H1 (cell line): ENCODE results near the gene NDFIP2. TPM values are rescaled to one million over a fixed set of nuclear protein-coding genes. Genes with fewer than 3 reads are reported as not detected.

Experiments
- CTCF ChIA-PET: fragments of 300-600 bp; sonication (Branson Sonifier 250); formaldehyde crosslinking; loops from one replicate; lab custom pipeline; 2021; ENCODE audit not compliant: partially characterized antibody; lab: Charles Lee
- POLR2A ChIA-PET: fragments of 300-600 bp; sonication (Branson Sonifier 250); formaldehyde crosslinking; loops from one replicate; lab custom pipeline; 2021; ENCODE audit warnings: inconsistent platforms; ENCODE audit not compliant: partially characterized antibody; lab: Charles Lee
- DNase-seq, 2 experiments: peaks; one replicate each; pipeline versions ENCODE4 v3.0.0 to v3.0.0-alpha.2; 2010 to 2022; ENCODE audit warnings: low spot score in 2 of 2, low read depth in 1 of 2, mixed read lengths in 1 of 2
- FAIRE-seq: peaks from 2 replicates; lab custom pipeline; 2011; peaks lifted over from hg19 to GRCh38; lab: Jason Lieb, UNC
- H2AFZ ChIP-seq: 2 replicates; pipeline ENCODE4 v1.8.1; 2012; ENCODE audit warnings: low read length, inconsistent platforms
- H2AK5ac ChIP-seq: 2 replicates; pipeline ENCODE4 v1.6.1; 2013; ENCODE audit warnings: low read depth, low read length
- H2BK120ac ChIP-seq: replicated peaks from 2 replicates; pipeline ENCODE3; 2013; ENCODE audit warnings: low read depth, low read length, inconsistent platforms
- H2BK12ac ChIP-seq: 2 replicates; pipeline ENCODE4 v1.6.1; 2013; ENCODE audit warnings: low read depth, low read length
- H2BK15ac ChIP-seq: 2 replicates; pipeline ENCODE4 v1.6.1; 2013; ENCODE audit warnings: low read length
- H2BK20ac ChIP-seq: 2 replicates; pipeline ENCODE4 v1.6.1; 2013; ENCODE audit warnings: low read length
- H2BK5ac ChIP-seq: 2 replicates; pipeline ENCODE4 v1.6.1; 2013; ENCODE audit warnings: low read depth, low read length
- H3K14ac ChIP-seq: 2 replicates; pipeline ENCODE4 v1.6.1; 2013; ENCODE audit warnings: inconsistent platforms; ENCODE audit not compliant: insufficient read length
- H3K18ac ChIP-seq: 2 replicates; pipeline ENCODE4 v1.6.1; 2013; ENCODE audit warnings: low read length; ENCODE audit errors: extremely low read depth
- H3K23ac ChIP-seq: 2 replicates; pipeline ENCODE4 v1.6.1; 2013; ENCODE audit warnings: inconsistent platforms; ENCODE audit not compliant: insufficient read length
- H3K23me2 ChIP-seq: 2 replicates; pipeline ENCODE4 v1.6.1; 2013; ENCODE audit warnings: low read depth, low read length
- H3K27ac ChIP-seq: 2 replicates; pipeline ENCODE4 v1.6.1; 2011; ENCODE audit warnings: low read depth, low read length, inconsistent platforms
- H3K27me3 ChIP-seq, 4 experiments: replicated peaks in 1 of 4; 1 replicate in 1 of 4; 2 replicates in 3 of 4; pipeline versions ENCODE4 v1.6.1 to v1.8.1; 2011 to 2013; ENCODE audit warnings: low read length in 3 of 4, mild to moderate bottlenecking in 3 of 4, inconsistent platforms in 2 of 4, mixed read lengths in 2 of 4, moderate library complexity in 1 of 4; ENCODE audit not compliant: control insufficient read depth in 3 of 4, insufficient read depth in 3 of 4; ENCODE audit errors: extremely low read depth in 1 of 4
- H3K36me3 ChIP-seq, 4 experiments: 2 replicates each; pipeline versions ENCODE4 v1.6.1 to v1.8.1; 2011 to 2013; ENCODE audit warnings: mild to moderate bottlenecking in 4 of 4, low read length in 3 of 4, moderate library complexity in 2 of 4, control low read depth in 1 of 4, inconsistent platforms in 1 of 4; ENCODE audit not compliant: insufficient read depth in 4 of 4, control insufficient read depth in 2 of 4
- H3K4ac ChIP-seq: replicated peaks from 2 replicates; pipeline ENCODE3; 2013; ENCODE audit warnings: low read length, low read depth, mixed read lengths, inconsistent platforms; ENCODE audit not compliant: insufficient read length
- H3K4me1 ChIP-seq, 4 experiments: replicated peaks in 1 of 4; 1 replicate in 1 of 4; 2 replicates in 3 of 4; pipeline versions ENCODE4 v1.6.1 to v1.8.1; 2011 to 2013; ENCODE audit warnings: low read length in 3 of 4, inconsistent platforms in 2 of 4, mixed read lengths in 1 of 4; ENCODE audit not compliant: insufficient read depth in 4 of 4, control insufficient read depth in 3 of 4
- H3K4me2 ChIP-seq, 2 experiments: 2 replicates each; pipeline versions ENCODE4 v1.6.1 to v1.8.1; 2011 to 2013; ENCODE audit warnings: low read depth in 2 of 2, low read length in 2 of 2, control low read depth in 1 of 2, inconsistent platforms in 1 of 2, mild to moderate bottlenecking in 1 of 2; ENCODE audit not compliant: insufficient read depth in 1 of 2
- H3K4me3 ChIP-seq, 4 experiments: fragments of 200-600, 300-600 bp in 1 of 4; sonication (generic), shearing (Covaris generic), sonication (Bioruptor Twin) in 1 of 4; 2 replicates each; pipeline versions ENCODE4 v1.5.1 to v1.8.1; 2011 to 2016; ENCODE audit warnings: low read length in 4 of 4, low read depth in 3 of 4, control low read depth in 2 of 4, inconsistent platforms in 2 of 4, mild to moderate bottlenecking in 2 of 4, mixed read lengths in 1 of 4, moderate library complexity in 1 of 4; ENCODE audit not compliant: insufficient read depth in 2 of 4; ENCODE audit errors: extremely low read depth in 1 of 4
- H3K56ac ChIP-seq: replicated peaks from 2 replicates; pipeline ENCODE3; 2013; ENCODE audit warnings: low read depth, mild to moderate bottlenecking, mixed read lengths, low read length, inconsistent platforms; ENCODE audit not compliant: insufficient read length
- H3K79me1 ChIP-seq: 2 replicates; pipeline ENCODE4 v1.6.1; 2013; ENCODE audit warnings: low read depth, low read length, control low read depth
- H3K79me2 ChIP-seq, 2 experiments: 2 replicates each; pipeline versions ENCODE4 v1.6.1 to v1.8.1; 2012 to 2013; ENCODE audit warnings: low read length in 2 of 2, mild to moderate bottlenecking in 2 of 2, inconsistent platforms in 1 of 2; ENCODE audit not compliant: insufficient read depth in 2 of 2, control insufficient read depth in 1 of 2
- H3K9ac ChIP-seq, 4 experiments: replicated peaks in 1 of 4; 1 replicate in 1 of 4; 2 replicates in 3 of 4; pipeline versions ENCODE4 v1.6.1 to v1.8.1; 2011 to 2013; ENCODE audit warnings: low read depth in 3 of 4, low read length in 3 of 4, control low read depth in 2 of 4, mild to moderate bottlenecking in 2 of 4, moderate library complexity in 2 of 4, inconsistent platforms in 1 of 4; ENCODE audit errors: extremely low read depth in 1 of 4
- H3K9me3 ChIP-seq, 2 experiments: 2 replicates each; pipeline versions ENCODE4 v1.6.1 to v1.8.1; 2012 to 2013; ENCODE audit warnings: mild to moderate bottlenecking in 2 of 2, moderate library complexity in 2 of 2, control low read depth in 1 of 2, inconsistent platforms in 1 of 2, low read depth in 1 of 2, low read length in 1 of 2, mixed read lengths in 1 of 2; ENCODE audit not compliant: insufficient read depth in 2 of 2
- H4K20me1 ChIP-seq, 2 experiments: replicated peaks in 1 of 2; 2 replicates each; pipeline versions ENCODE3 to v1.8.1; 2011 to 2013; ENCODE audit warnings: inconsistent platforms in 2 of 2, low read length in 2 of 2, mild to moderate bottlenecking in 1 of 2; ENCODE audit not compliant: insufficient read depth in 2 of 2, control insufficient read depth in 1 of 2
- H4K5ac ChIP-seq: 2 replicates; pipeline ENCODE4 v1.6.1; 2013; ENCODE audit warnings: low read length, low read depth, mixed read lengths, inconsistent platforms; ENCODE audit not compliant: insufficient read length
- H4K8ac ChIP-seq: 2 replicates; pipeline ENCODE4 v1.8.0; 2013; ENCODE audit warnings: mild to moderate bottlenecking, moderate library complexity, low read length, inconsistent platforms; ENCODE audit not compliant: insufficient read depth; ENCODE audit errors: extremely low read depth
- H4K91ac ChIP-seq: replicated peaks from 2 replicates; pipeline ENCODE3; 2013; ENCODE audit warnings: low read length, mixed read lengths, inconsistent platforms; ENCODE audit not compliant: insufficient read length
- CREB1 ChIP-seq: IDR thresholded peaks from 2 replicates; pipeline ENCODE4 v1.6.1; 2012; ENCODE audit warnings: inconsistent platforms
- JUND ChIP-seq: IDR thresholded peaks from 2 replicates; pipeline ENCODE4 v1.6.1; 2011; ENCODE audit warnings: mild to moderate bottlenecking, improper control_type of control experiment, low read length
- RAD21 ChIP-seq, 2 experiments: IDR thresholded peaks in 1 of 2; conservative IDR thresholded peaks in 1 of 2; 2 replicates each; pipeline ENCODE4 v1.6.1; 2011; ENCODE audit warnings: low read depth in 2 of 2, low read length in 2 of 2, improper control_type of control experiment in 1 of 2, inconsistent platforms in 1 of 2, mild to moderate bottlenecking in 1 of 2, moderate library complexity in 1 of 2
- RBBP5 ChIP-seq: IDR thresholded peaks from 2 replicates; pipeline ENCODE4 v1.7.1; 2012; ENCODE audit warnings: low read depth, mild to moderate bottlenecking, inconsistent platforms, low read length, moderate library complexity, borderline replicate concordance
- polyA plus RNA-seq, 7 experiments: library from polyadenylated mRNA; depleted of rRNA in 3 of 7; stranded (reverse) in 5 of 7; unstranded in 2 of 7; fragments of >200 nt in 5 of 7; fragments of 200-250 nt in 2 of 7; gene quantifications; 1 replicate in 5 of 7; 2 replicates in 1 of 7; 4 replicates in 1 of 7; pipeline versions ENCODE4 v1.2.1 to v1.2.3, GENCODE V29; 2011 to 2013; ENCODE audit warnings: missing spikeins in 2 of 7, mixed read lengths in 2 of 7
- total RNA-seq: library from RNA; stranded (reverse); fragmentation: NEBNext Ultra II Directional; extraction: Animal tissue kit (Norgen Biotek cat#: 25700); gene quantifications from 2 replicates; pipeline ENCODE4 v1.2.1, GENCODE V29; 2021

The NDFIP2 gene
- total and polyA plus RNA-seq, 2 of the 8 experiments (the other 6 are each of a cell fraction or from before 2014, with no cell fraction given): 11.1 to 32.9 TPM

- Histone ChIP-seq H4K8ac (no peak overlapping the region), H4K20me1 (no peaks in the 10 kb centered on the region), H2BK120ac (no peak overlapping the region), H3K4me2 (no peak overlapping the region), H3K9ac (no peak overlapping the region), H2BK15ac (no peak overlapping the region), H2AK5ac (no peak overlapping the region), H3K14ac (no peak overlapping the region), H3K9me3 (no peaks in the 10 kb centered on the region), H3K23me2 (no peaks in the 10 kb centered on the region), H3K79me1 (no peaks in the 10 kb centered on the region), H3K18ac (no peak overlapping the region), H3K23ac (no peak overlapping the region), H3K79me2 (peaks cover 0 to 22% of the 10 kb centered on the region in 2 experiments; a peak in 2 of 4 replicates), H3K4me3 (no peak overlapping the region), H3K27me3 (no peaks in the 10 kb centered on the region), H4K91ac (no peak overlapping the region), H3K36me3 (peaks cover 0 to 5% (median 0%) of the 10 kb centered on the region in 4 experiments; a peak in 1 of 8 replicates), H4K5ac (no peak overlapping the region), H3K27ac (no peak overlapping the region), H2BK12ac (no peak overlapping the region), H2AFZ (no peak overlapping the region), H3K4me1 (no peaks in the 10 kb centered on the region), H2BK5ac (no peak overlapping the region), H2BK20ac (no peak overlapping the region), H3K4ac (no peak overlapping the region), H3K56ac (no peak overlapping the region)
- POLR2A ChIA-PET: no interaction called here
- TF ChIP-seq RBBP5 (no peak), CREB1 (no peak), RAD21 (IDR thresholded peaks at IDR 0.05 in 1 of 2, conservative IDR thresholded peaks at IDR 0.05 in 1 of 2; ENCODE audit: low read depth in 2 of 2, low read length in 2 of 2) (no peak), JUND (no peak)
- FAIRE-seq: no peak
- CTCF ChIA-PET: interaction anchor here (0.6 to 2.2 kb wide), 6 partner anchors 15 to 766 kb away, joined by 3 to 7 read pairs (median 4); no protein-coding TSS in a partner anchor
- DNase-seq: no peak
Observed at GRCh38 chr13:79516595-79516994, 35.6 kb downstream of the NDFIP2 start.
